MM.1S (cell line): ENCODE results near the gene ANO10.

Source experiments
- EZH2 ChIP-seq: fragments of 300-600 bp; sonication (generic); optimal IDR thresholded peaks from 2 replicates; pipeline ENCODE3; 2017; ENCODE audit warnings: low read depth, mild to moderate bottlenecking, antibody characterized with exemption, low read length, mixed read lengths
- EZH2phosphoT487 ChIP-seq: fragments of 300-600 bp; sonication (generic); IDR thresholded peaks from 2 replicates; pipeline ENCODE4 v1.6.1; 2018; ENCODE audit warnings: antibody characterized with exemption, low read length
- TF ChIP-seq, protein P1 (sequence below): fragments of 300-600 bp; sonication (generic); IDR thresholded peaks from 2 replicates; pipeline ENCODE4 v1.5.1; 2016; ENCODE audit warnings: antibody characterized with exemption, low read length, mixed read lengths

DNA sequence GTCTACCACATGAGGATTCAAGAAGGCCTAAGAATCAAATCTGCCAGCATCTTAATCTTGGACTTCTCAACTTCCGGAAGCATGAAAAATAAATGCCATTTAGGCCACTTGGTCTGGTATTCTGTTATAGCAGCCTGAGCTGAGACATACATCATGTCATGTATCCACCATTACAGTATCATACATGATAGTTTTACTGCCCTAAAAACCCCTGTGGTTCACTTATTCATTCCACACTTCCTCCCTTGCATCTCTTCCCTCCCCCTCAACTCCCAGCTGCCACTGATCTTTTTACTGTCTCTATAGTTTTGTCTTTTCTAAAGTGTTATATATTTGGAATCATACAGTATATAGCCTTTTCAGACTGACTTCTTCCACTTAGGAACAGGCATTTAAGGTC is 173.7 kb downstream of the ANO10 start:
- TF ChIP-seq, protein P1, sequence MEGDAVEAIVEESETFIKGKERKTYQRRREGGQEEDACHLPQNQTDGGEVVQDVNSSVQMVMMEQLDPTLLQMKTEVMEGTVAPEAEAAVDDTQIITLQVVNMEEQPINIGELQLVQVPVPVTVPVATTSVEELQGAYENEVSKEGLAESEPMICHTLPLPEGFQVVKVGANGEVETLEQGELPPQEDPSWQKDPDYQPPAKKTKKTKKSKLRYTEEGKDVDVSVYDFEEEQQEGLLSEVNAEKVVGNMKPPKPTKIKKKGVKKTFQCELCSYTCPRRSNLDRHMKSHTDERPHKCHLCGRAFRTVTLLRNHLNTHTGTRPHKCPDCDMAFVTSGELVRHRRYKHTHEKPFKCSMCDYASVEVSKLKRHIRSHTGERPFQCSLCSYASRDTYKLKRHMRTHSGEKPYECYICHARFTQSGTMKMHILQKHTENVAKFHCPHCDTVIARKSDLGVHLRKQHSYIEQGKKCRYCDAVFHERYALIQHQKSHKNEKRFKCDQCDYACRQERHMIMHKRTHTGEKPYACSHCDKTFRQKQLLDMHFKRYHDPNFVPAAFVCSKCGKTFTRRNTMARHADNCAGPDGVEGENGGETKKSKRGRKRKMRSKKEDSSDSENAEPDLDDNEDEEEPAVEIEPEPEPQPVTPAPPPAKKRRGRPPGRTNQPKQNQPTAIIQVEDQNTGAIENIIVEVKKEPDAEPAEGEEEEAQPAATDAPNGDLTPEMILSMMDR = no peak
- TF ChIP-seq EZH2 (no peak), EZH2phosphoT487 (no peak)
